B cell (primary cell): Measurements from ENCODE around the gene SEC61B.

ENCODE experiments used
- CTCF ChIP-seq: fragments of 200-600 bp; IDR thresholded peaks from one replicate; pipeline ENCODE4 v1.8.0; 2022; ENCODE audit warnings: antibody characterized with exemption, mild to moderate bottlenecking
- EZH2 ChIP-seq: IDR thresholded peaks from 2 replicates; pipeline ENCODE4 v1.6.1; 2012; ENCODE audit warnings: borderline replicate concordance, low read depth, mild to moderate bottlenecking, moderate library complexity, low read length; ENCODE audit not compliant: insufficient read depth, poor library complexity, severe bottlenecking

GRCh38 chr9:99178912-99179872 lies 42.9 kb upstream of the SEC61B start:
- TF ChIP-seq CTCF (no peak), EZH2 (no peak)
